IMR-90 (cell line): ENCODE data around the gene DHH. TPM values are rescaled to one million over a fixed set of nuclear protein-coding genes. Genes with fewer than 3 reads are reported as not detected.

ENCODE experiments used
- ATAC-seq: fragments of 200-7000 bp; cut with Tn5 transposase; 2 replicates; pipeline ENCODE4 v1.9.1; 2020; ENCODE audit warnings: low read depth, mild to moderate bottlenecking, moderate library complexity
- BruUV-seq: library from RNA; stranded (reverse); fragments of 400-500 nt; replicated peaks from 2 replicates; lab custom pipeline; 2021; lab: Mats Ljungman, UMichigan
- CTCF ChIA-PET: fragments of 300-600 bp; formaldehyde crosslinking; extraction: SDS; loops from one replicate; lab custom pipeline; 2021; ENCODE audit warnings: antibody characterized with exemption; lab: Yijun Ruan, JAX
- POLR2A ChIA-PET: fragments of 300-600 bp; sonication (Branson Sonifier 250); formaldehyde crosslinking; loops from one replicate; lab custom pipeline; 2022; ENCODE audit warnings: antibody characterized with exemption; ENCODE audit not compliant: unreplicated experiment; lab: Charles Lee
- DNase-seq: peaks from one replicate; pipeline ENCODE4 v3.0.0; 2013
- H2AFZ ChIP-seq: replicated peaks from 2 replicates; pipeline ENCODE3; 2013; ENCODE audit warnings: low read length, mild to moderate bottlenecking; ENCODE audit not compliant: poor library complexity
- H2AK5ac ChIP-seq: 2 replicates; pipeline ENCODE4 v1.6.1; 2013; ENCODE audit warnings: low read depth, low read length, inconsistent platforms
- H2AK9ac ChIP-seq: replicated peaks from 2 replicates; pipeline ENCODE3; 2013; ENCODE audit warnings: mild to moderate bottlenecking, low read depth, low read length, moderate library complexity; ENCODE audit not compliant: poor library complexity
- H2BK120ac ChIP-seq: 2 replicates; pipeline ENCODE4 v1.6.1; 2013; ENCODE audit warnings: low read depth, low read length, inconsistent platforms
- H2BK15ac ChIP-seq: 3 replicates; pipeline ENCODE4 v1.6.1; 2013; ENCODE audit warnings: low read depth, low read length, inconsistent platforms
- H2BK20ac ChIP-seq: 2 replicates; pipeline ENCODE4 v1.6.1; 2013; ENCODE audit warnings: low read depth, mild to moderate bottlenecking, inconsistent platforms, low read length, moderate library complexity
- H2BK5ac ChIP-seq: 2 replicates; pipeline ENCODE4 v1.6.1; 2013; ENCODE audit warnings: mild to moderate bottlenecking, low read depth, low read length, inconsistent platforms; ENCODE audit not compliant: poor library complexity, severe bottlenecking
- H3K14ac ChIP-seq: replicated peaks from 2 replicates; pipeline ENCODE4 v1.6.1; 2013; ENCODE audit warnings: low read depth, low read length, inconsistent platforms
- H3K18ac ChIP-seq: 2 replicates; pipeline ENCODE4 v1.6.1; 2013; ENCODE audit warnings: low read depth, low read length, control low read depth
- H3K23ac ChIP-seq: 2 replicates; pipeline ENCODE4 v1.6.1; 2013; ENCODE audit warnings: low read depth, low read length, inconsistent platforms
- H3K27ac ChIP-seq: 2 replicates; pipeline ENCODE4 v1.5.1; 2013; ENCODE audit warnings: mild to moderate bottlenecking, control low read depth, low read length; ENCODE audit not compliant: insufficient read depth
- H3K27me3 ChIP-seq: 2 replicates; pipeline ENCODE4 v1.6.1; 2013; ENCODE audit warnings: low read length; ENCODE audit not compliant: control insufficient read depth, insufficient read depth
- H3K36me3 ChIP-seq: 2 replicates; pipeline ENCODE4 v1.6.1; 2013; ENCODE audit warnings: low read length, mixed read lengths; ENCODE audit not compliant: control insufficient read depth, insufficient read depth
- H3K4ac ChIP-seq: 2 replicates; pipeline ENCODE4 v1.6.1; 2013; ENCODE audit warnings: low read depth, low read length, inconsistent platforms
- H3K4me1 ChIP-seq: 2 replicates; pipeline ENCODE4 v1.6.1; 2013; ENCODE audit warnings: low read length, mixed read lengths; ENCODE audit not compliant: control insufficient read depth, insufficient read depth
- H3K4me2 ChIP-seq: 2 replicates; pipeline ENCODE4 v1.6.1; 2013; ENCODE audit warnings: low read depth, mild to moderate bottlenecking, control low read depth, low read length, moderate library complexity
- H3K4me3 ChIP-seq: 2 replicates; pipeline ENCODE4 v1.5.1; 2013; ENCODE audit warnings: low read depth, mild to moderate bottlenecking, control low read depth, low read length, moderate library complexity; ENCODE audit not compliant: insufficient read depth
- H3K56ac ChIP-seq: 2 replicates; pipeline ENCODE4 v1.6.1; 2013; ENCODE audit warnings: low read length, inconsistent platforms; ENCODE audit not compliant: insufficient read depth; ENCODE audit errors: extremely low read depth
- H3K79me1 ChIP-seq, 2 experiments: 2 replicates each; pipeline ENCODE4 v1.6.1; 2013; ENCODE audit warnings: low read length in 2 of 2, inconsistent platforms in 1 of 2, low read depth in 1 of 2
- H3K9ac ChIP-seq: 2 replicates; pipeline ENCODE4 v1.6.1; 2013; ENCODE audit warnings: low read depth, low read length, control low read depth
- H3K9me1 ChIP-seq: 2 replicates; pipeline ENCODE4 v1.6.1; 2013; ENCODE audit warnings: low read length, inconsistent platforms; ENCODE audit not compliant: insufficient read depth
- H3K9me3 ChIP-seq: 2 replicates; pipeline ENCODE4 v1.6.1; 2013; ENCODE audit warnings: low read length; ENCODE audit not compliant: control insufficient read depth, insufficient read depth
- H4K20me1 ChIP-seq: 2 replicates; pipeline ENCODE4 v1.6.1; 2013; ENCODE audit warnings: low read length, inconsistent platforms; ENCODE audit not compliant: insufficient read depth
- H4K5ac ChIP-seq: 2 replicates; pipeline ENCODE4 v1.6.1; 2013; ENCODE audit warnings: mild to moderate bottlenecking, low read depth, low read length, control low read depth
- H4K8ac ChIP-seq, 2 experiments: 2 replicates each; pipeline ENCODE4 v1.6.1; 2013; ENCODE audit warnings: low read depth in 2 of 2, low read length in 2 of 2, control low read depth in 1 of 2, inconsistent platforms in 1 of 2
- H4K91ac ChIP-seq: 2 replicates; pipeline ENCODE4 v1.6.1; 2013; ENCODE audit warnings: low read depth, low read length, inconsistent platforms; ENCODE audit not compliant: insufficient read depth
- BHLHE40 ChIP-seq: fragments of 150-350 bp; IDR thresholded peaks from 2 replicates; pipeline ENCODE4 v1.6.1; 2016; ENCODE audit warnings: mild to moderate bottlenecking, low read depth, low read length
- CEBPB ChIP-seq: IDR thresholded peaks from 2 replicates; pipeline ENCODE4 v1.6.1; 2012; ENCODE audit warnings: low read depth, low read length, improper control_type of control experiment
- CHD1 ChIP-seq: IDR thresholded peaks from 2 replicates; pipeline ENCODE4 v1.6.1; 2012; ENCODE audit warnings: low read depth, low read length, improper control_type of control experiment
- FOS ChIP-seq: fragments of 150-350 bp; IDR thresholded peaks from 2 replicates; pipeline ENCODE4 v1.6.1; 2016; ENCODE audit warnings: low read depth, low read length
- MAFK ChIP-seq: IDR thresholded peaks from 2 replicates; pipeline ENCODE4 v1.6.1; 2012; ENCODE audit warnings: low read depth, low read length, improper control_type of control experiment
- MAZ ChIP-seq: IDR thresholded peaks from 2 replicates; pipeline ENCODE4 v1.6.1; 2012; ENCODE audit warnings: low read depth, mild to moderate bottlenecking, low read length, improper control_type of control experiment, moderate library complexity, borderline replicate concordance
- MXI1 ChIP-seq: IDR thresholded peaks from 2 replicates; pipeline ENCODE4 v1.6.1; 2012; ENCODE audit warnings: low read depth, mild to moderate bottlenecking, low read length, moderate library complexity, borderline replicate concordance
- NFE2L2 ChIP-seq: fragments of 150-350 bp; IDR thresholded peaks from 2 replicates; pipeline ENCODE4 v1.6.1; 2016; ENCODE audit warnings: low read depth, mild to moderate bottlenecking, low read length
- POLR2A ChIP-seq: IDR thresholded peaks from 2 replicates; pipeline ENCODE4 v1.6.1; 2012; ENCODE audit warnings: mild to moderate bottlenecking, low read depth, low read length
- RAD21 ChIP-seq: IDR thresholded peaks from 2 replicates; pipeline ENCODE4 v1.6.1; 2012; ENCODE audit warnings: low read length, improper control_type of control experiment
- RCOR1 ChIP-seq: IDR thresholded peaks from 2 replicates; pipeline ENCODE4 v1.6.1; 2012; ENCODE audit warnings: mild to moderate bottlenecking, low read length, improper control_type of control experiment; ENCODE audit not compliant: insufficient replicate concordance
- RFX5 ChIP-seq: IDR thresholded peaks from 2 replicates; pipeline ENCODE4 v1.8.0; 2012; ENCODE audit warnings: low read depth, mild to moderate bottlenecking, low read length, moderate library complexity
- WGBS, 2 experiments: methylation state at CpG; one replicate each; pipeline versions ENCODE4 v1.1.5 to v1.1.7; 2013; ENCODE audit warnings: missing lambda C conversion rate in 2 of 2; ENCODE audit not compliant: insufficient read length in 1 of 2; ENCODE audit errors: extremely low coverage in 2 of 2; 5-methylcytosine and 5-hydroxymethylcytosine counted together
- dilution Hi-C: fragments of 300-500 bp; cut with HindIII; formaldehyde crosslinking; loops from one replicate; pipeline ENCODE4 v1.14.3; 2018; ENCODE audit warnings: low sequenced_read_pairs; ENCODE audit not compliant: unreplicated experiment
- in situ Hi-C: fragments of 300-500 bp; cut with MboI; formaldehyde crosslinking; loops from 3 replicates; pipeline ENCODE4 v1.14.3; 2019; ENCODE audit warnings: low sequenced_read_pairs, inconsistent platforms, mixed read lengths
- intact Hi-C: fragments of 100-400 bp; cut with micrococcal nuclease; formaldehyde crosslinking; loops from 2 replicates; pipeline ENCODE4 v1.10.0; 2022
- polyA plus RNA-seq, 3 experiments: library from polyadenylated mRNA; depleted of rRNA; stranded (reverse); fragments of >200 nt; gene quantifications; 2 replicates each; pipeline ENCODE4 v1.2.3, GENCODE V29; 2012; ENCODE audit warnings: low replicate concordance in 1 of 3
- total RNA-seq: library from RNA; depleted of rRNA; stranded (reverse); fragments of >200 nt; gene quantifications from 2 replicates; pipeline ENCODE4 v1.2.3, GENCODE V29; 2012
- TF ChIP-seq, protein P1 (sequence below): fragments of 150-350 bp; IDR thresholded peaks from 2 replicates; pipeline ENCODE4 v1.6.1; 2016; ENCODE audit warnings: low read depth, mild to moderate bottlenecking, low read length, moderate library complexity, borderline replicate concordance
- TF ChIP-seq, protein P2 (sequence below): conservative IDR thresholded peaks from 2 replicates; pipeline ENCODE4 v1.5.1; 2012; ENCODE audit warnings: mild to moderate bottlenecking, low read depth, low read length, improper control_type of control experiment

Gene DHH
- total and polyA plus RNA-seq, 2 of the 4 experiments (the other 2 are of a cell fraction), result under 0.01 to 0.07 TPM

DNA sequence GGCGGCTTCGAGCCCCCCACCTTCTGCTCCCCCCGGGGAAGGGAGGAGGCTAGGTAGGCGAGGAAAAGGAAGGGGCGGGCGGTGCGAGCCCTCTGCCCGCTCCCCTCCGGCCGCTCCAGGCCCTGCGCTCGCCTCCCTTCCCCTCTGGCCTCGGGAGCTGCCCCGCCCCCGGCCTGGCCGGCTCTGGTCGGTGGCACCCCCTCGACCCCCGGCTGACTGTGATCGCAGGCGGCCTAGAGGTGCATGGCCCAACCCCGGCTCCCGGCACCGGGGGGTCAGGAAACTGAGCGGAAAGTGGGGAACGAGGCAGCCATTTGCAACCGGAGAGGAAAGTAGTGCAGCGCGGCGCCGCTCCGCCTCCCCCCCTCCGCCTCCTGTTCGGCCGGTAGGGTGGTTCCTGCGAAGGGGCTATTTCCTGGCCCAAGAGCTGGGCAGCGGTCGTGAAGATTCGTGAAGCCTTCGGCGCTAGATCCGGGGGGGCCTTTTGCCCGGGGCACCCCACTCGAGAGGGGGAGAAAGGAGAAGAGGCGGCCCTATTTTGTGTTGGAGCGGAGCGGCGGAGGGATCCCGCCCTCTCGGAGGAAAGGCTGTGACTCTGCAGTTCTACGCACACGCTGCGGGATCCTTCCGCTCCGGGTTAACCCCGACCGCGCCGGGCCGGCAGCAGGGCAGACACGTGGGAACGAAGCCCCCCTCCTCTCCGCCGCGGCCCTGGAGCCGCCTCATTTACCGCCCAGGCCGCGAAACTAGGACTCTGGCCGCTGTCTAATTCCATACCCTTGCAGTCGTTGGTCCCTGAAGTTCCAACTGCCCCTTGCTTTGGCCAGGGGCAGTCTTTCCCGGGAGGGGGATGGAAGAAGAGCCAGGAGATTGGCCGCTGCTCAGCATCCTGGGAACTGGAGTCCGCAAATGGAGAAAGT, 34.1 kb downstream of the DHH start, which contains the start of gene KMT2D:
Gene KMT2D, minus strand, starts transcription at position 558 of the 920 bp plus-strand sequence. CDS start 5,470 bp downstream, outside the sequence.
- ChIA-PET CTCF (no interaction called here), POLR2A (no interaction called here)
- no peaks in the 10 kb centered on the region for H3K9me3 ChIP-seq
- H3K27me3 ChIP-seq, result no peaks in the 10 kb centered on the region
- no peaks in the 10 kb centered on the region for H3K36me3 ChIP-seq
- H2BK5ac ChIP-seq, result peak within 1 kb of the TSS; percentile 98
- peak within 1 kb of the TSS; percentile 81 for H3K4me3 ChIP-seq
- in situ Hi-C loops, result loop anchor here (5.0 kb wide), 1 partner anchor 177 kb away; no protein-coding TSS in a partner anchor
- peak within 1 kb of the TSS; percentile 99 for H3K23ac ChIP-seq
- peak within 1 kb of the TSS; percentile 82 to 99 for H4K8ac ChIP-seq
- peak within 1 kb of the TSS; percentile 94 for H2BK120ac ChIP-seq
- intact Hi-C loops, result no loop called here
- H3K9me1 ChIP-seq, result peaks cover 16% of the 10 kb centered on the region
- H4K91ac ChIP-seq, result peak within 1 kb of the TSS; percentile 97
- BruUV-seq, result TSS peak; percentile 85
- peak within 1 kb of the TSS; percentile 89 for H4K5ac ChIP-seq
- H2AK9ac ChIP-seq, result peak within 1 kb of the TSS; percentile 98
- peak within 1 kb of the TSS; percentile 83 for H2AK5ac ChIP-seq
- peak; percentile 96 for DNase-seq
- dilution Hi-C loops, result no loop called here
- H3K4me2 ChIP-seq, result peak within 1 kb of the TSS; percentile 97
- H2AFZ ChIP-seq, result peak within 1 kb of the TSS; percentile 100
- H3K79me1 ChIP-seq, result peaks cover 9 to 50% of the 10 kb centered on the region in 2 experiments; a peak in 3 of 4 replicates
- peaks cover 7% of the 10 kb centered on the region for H3K4me1 ChIP-seq
- peak within 1 kb of the TSS; percentile 97 for H3K4ac ChIP-seq
- H3K18ac ChIP-seq, result peak within 1 kb of the TSS; percentile 89
- peak; percentile 74 for ATAC-seq
- peak within 1 kb of the TSS; percentile 94 for H3K56ac ChIP-seq
- peak within 1 kb of the TSS; percentile 89; the same call in 1 of the 3 replicates for H2BK15ac ChIP-seq
- peak within 1 kb of the TSS; percentile 50 for H2BK20ac ChIP-seq
- peaks cover 40% of the 10 kb centered on the region for H4K20me1 ChIP-seq
- peak within 1 kb of the TSS; percentile 99 for H3K14ac ChIP-seq
- H3K27ac ChIP-seq, result peak within 1 kb of the TSS; percentile 98
- H3K9ac ChIP-seq, result peak within 1 kb of the TSS; percentile 94
- 1% methylated on average over 29 of the region's 74 CpGs; no CpG with 5 or more reads in 1 of the 2 experiments for WGBS, 2 experiments
- TF ChIP-seq MAFK (peak; percentile 57; the same call in 1 of the 2 replicates), CHD1 (peak; percentile 50; the same call in 1 of the 2 replicates), RCOR1 (no peak), FOS (peak; percentile 14; the same call in 1 of the 2 replicates), POLR2A (peak; percentile 48; the same call in 1 of the 2 replicates), RAD21 (no peak), NFE2L2 (peak; percentile 89; the same call in 1 of the 2 replicates), MAZ (peak; percentile 94; the same call in 1 of the 2 replicates), CEBPB (no peak), MXI1 (peak; percentile 94), RFX5 (no peak), BHLHE40 (peak; percentile 59)
- TF ChIP-seq, protein P1, sequence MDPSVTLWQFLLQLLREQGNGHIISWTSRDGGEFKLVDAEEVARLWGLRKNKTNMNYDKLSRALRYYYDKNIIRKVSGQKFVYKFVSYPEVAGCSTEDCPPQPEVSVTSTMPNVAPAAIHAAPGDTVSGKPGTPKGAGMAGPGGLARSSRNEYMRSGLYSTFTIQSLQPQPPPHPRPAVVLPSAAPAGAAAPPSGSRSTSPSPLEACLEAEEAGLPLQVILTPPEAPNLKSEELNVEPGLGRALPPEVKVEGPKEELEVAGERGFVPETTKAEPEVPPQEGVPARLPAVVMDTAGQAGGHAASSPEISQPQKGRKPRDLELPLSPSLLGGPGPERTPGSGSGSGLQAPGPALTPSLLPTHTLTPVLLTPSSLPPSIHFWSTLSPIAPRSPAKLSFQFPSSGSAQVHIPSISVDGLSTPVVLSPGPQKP, result no peak
- TF ChIP-seq, protein P2, sequence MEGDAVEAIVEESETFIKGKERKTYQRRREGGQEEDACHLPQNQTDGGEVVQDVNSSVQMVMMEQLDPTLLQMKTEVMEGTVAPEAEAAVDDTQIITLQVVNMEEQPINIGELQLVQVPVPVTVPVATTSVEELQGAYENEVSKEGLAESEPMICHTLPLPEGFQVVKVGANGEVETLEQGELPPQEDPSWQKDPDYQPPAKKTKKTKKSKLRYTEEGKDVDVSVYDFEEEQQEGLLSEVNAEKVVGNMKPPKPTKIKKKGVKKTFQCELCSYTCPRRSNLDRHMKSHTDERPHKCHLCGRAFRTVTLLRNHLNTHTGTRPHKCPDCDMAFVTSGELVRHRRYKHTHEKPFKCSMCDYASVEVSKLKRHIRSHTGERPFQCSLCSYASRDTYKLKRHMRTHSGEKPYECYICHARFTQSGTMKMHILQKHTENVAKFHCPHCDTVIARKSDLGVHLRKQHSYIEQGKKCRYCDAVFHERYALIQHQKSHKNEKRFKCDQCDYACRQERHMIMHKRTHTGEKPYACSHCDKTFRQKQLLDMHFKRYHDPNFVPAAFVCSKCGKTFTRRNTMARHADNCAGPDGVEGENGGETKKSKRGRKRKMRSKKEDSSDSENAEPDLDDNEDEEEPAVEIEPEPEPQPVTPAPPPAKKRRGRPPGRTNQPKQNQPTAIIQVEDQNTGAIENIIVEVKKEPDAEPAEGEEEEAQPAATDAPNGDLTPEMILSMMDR, result 0 out of 2 replicates have a peak, but pooled peaks have one; percentile 1
